Activated naive CD4-positive, alpha-beta T cell treated with anti-CD3 and anti-CD28 coated beads, Interleukin-2, amount 50 U/mL, for 72 hours (primary cell): Measurements from ENCODE around the gene APCS. TPM values are rescaled to one million over a fixed set of nuclear protein-coding genes. Genes with fewer than 3 reads are reported as not detected.

Experiments used
- ATAC-seq, 2 donors: fragments of 150-1000 bp; cut with Tn5 transposase; 2 replicates each; pipeline ENCODE4 v1.10.0; 2021; ENCODE audit warnings: mild to moderate bottlenecking in 2 of 2, moderate library complexity in 2 of 2
- DNase-seq, 2 donors: peaks; one replicate each; pipeline ENCODE4 v3.0.0; 2021 to 2022; ENCODE audit warnings: low spot score in 2 of 2
- H3K27ac Mint-ChIP-seq, 2 donors: one replicate each; pipeline ENCODE4 v1.8.0; 2022; ENCODE audit warnings: mild to moderate bottlenecking in 2 of 2, mixed read lengths in 2 of 2
- H3K36me3 Mint-ChIP-seq, 2 donors: one replicate each; pipeline ENCODE4 v1.8.0; 2022; ENCODE audit warnings: mixed read lengths in 2 of 2
- H3K9me3 Mint-ChIP-seq, 2 donors: one replicate each; pipeline ENCODE4 v1.8.0; 2022; ENCODE audit warnings: mixed read lengths in 2 of 2
- total RNA-seq, 2 donors: library from RNA; stranded (reverse); gene quantifications; one replicate each; pipeline ENCODE4 v1.2.3, GENCODE V29; 2022

The APCS gene
- total RNA-seq, 2 donors from 2014 or later = not detected

GRCh38 chr1:159612211-159612885, 24.7 kb downstream of the APCS start:
- Mint-ChIP-seq H3K36me3 (peaks cover 0 to 4% of the 10 kb centered on the region in 2 donors), H3K9me3 (peaks cover 0 to 3% of the 10 kb centered on the region in 2 donors), H3K27ac (no peak overlapping the region)
- ATAC-seq (no peak), DNase-seq (no peak)

GRCh38 chr1:159632922-159633321, 45.3 kb downstream of the APCS start:
- H3K27ac Mint-ChIP-seq = no peak overlapping the region
- peaks cover 0 to 5% of the 10 kb centered on the region in 2 donors for H3K9me3 Mint-ChIP-seq
- DNase-seq = no peak
- no peak for ATAC-seq
- no peaks in the 10 kb centered on the region for H3K36me3 Mint-ChIP-seq

Other genes starting within 250 kb of the APCS start
- gene OR10J4, start 155.6 kb upstream of the APCS start, total RNA-seq = not detected
- not detected for gene OR10J1, start 148.1 kb upstream of the APCS start, total RNA-seq
- not detected for gene OR10J5, start 51.8 kb upstream of the APCS start, total RNA-seq
- not detected for gene CRP, start 126.8 kb downstream of the APCS start, total RNA-seq
- 10 to 100 TPM; 16.8 to 24.4 TPM for gene DUSP23, start 193.1 kb downstream of the APCS start, total RNA-seq
- gene FCRL6, start 214.5 kb downstream of the APCS start, total RNA-seq = not detected
- under 1 TPM in 1 of 2 donors, not detected in 1; 0.21 TPM for gene SLAMF8, start 239.0 kb downstream of the APCS start, total RNA-seq